ENCODE measurements around the gene PFDN1. TPM values are rescaled to one million over a fixed set of nuclear protein-coding genes. Genes with fewer than 3 reads are reported as not detected.

Gene PFDN1
- total RNA-seq, 1 experiment from 2014 or later = 71.9 TPM

GRCh38 chr5:140208065-140208464 lies 94.8 kb downstream of the PFDN1 start:
- intact Hi-C loops (cut with micrococcal nuclease; ENCODE audit: unreplicated experiment) = no loop called here
- no TSS peak for BruUV-seq (replicated peaks)
- CTCF ChIA-PET = no interaction called here

GRCh38 chr5:140207250-140207964 lies 95.5 kb downstream of the PFDN1 start:
- no TSS peak for BruUV-seq (replicated peaks)
- H3K36me3 Mint-ChIP-seq (ENCODE audit: insufficient read depth, unreplicated experiment) = no peaks in the 10 kb centered on the region

More at GRCh38 chr5:140208065-140208464, 94.8 kb downstream of the PFDN1 start:
- Mint-ChIP-seq H3K36me3 (ENCODE audit: insufficient read depth, unreplicated experiment) (no peaks in the 10 kb centered on the region), H3K9me3 (ENCODE audit: low read depth, unreplicated experiment) (no peaks in the 10 kb centered on the region), H3K27me3 (ENCODE audit: unreplicated experiment) (no peaks in the 10 kb centered on the region), H3K4me3 (ENCODE audit: low read depth, unreplicated experiment) (no peak overlapping the region), H3K4me1 (ENCODE audit: low read depth, unreplicated experiment) (peaks cover 21% of the 10 kb centered on the region), H3K27ac (ENCODE audit: unreplicated experiment) (peak overlapping the region; percentile 9)
- no peak for DNase-seq
- TF ChIP-seq CTCF (IDR thresholded peaks at IDR 0.05; ENCODE audit: unreplicated experiment) = no peak

GRCh38 chr5:140205952-140206351 lies 96.9 kb downstream of the PFDN1 start:
- Mint-ChIP-seq H3K27me3 (ENCODE audit: unreplicated experiment) (no peaks in the 10 kb centered on the region), H3K4me1 (ENCODE audit: low read depth, unreplicated experiment) (peaks cover 31% of the 10 kb centered on the region), H3K9me3 (ENCODE audit: low read depth, unreplicated experiment) (no peaks in the 10 kb centered on the region), H3K36me3 (ENCODE audit: insufficient read depth, unreplicated experiment) (peaks cover under 1% of the 10 kb centered on the region), H3K4me3 (ENCODE audit: low read depth, unreplicated experiment) (no peak overlapping the region), H3K27ac (ENCODE audit: unreplicated experiment) (no peak overlapping the region)
- no peak for TF ChIP-seq CTCF (IDR thresholded peaks at IDR 0.05; ENCODE audit: unreplicated experiment)
- CTCF ChIA-PET = interaction anchor here (0.6 to 1.3 kb wide), 4 partner anchors 11 to 456 kb away, joined by 3 read pairs; no protein-coding TSS in a partner anchor
- intact Hi-C loops (cut with micrococcal nuclease; ENCODE audit: unreplicated experiment) = no loop called here
- BruUV-seq (replicated peaks) = no TSS peak
- no peak for DNase-seq

More at GRCh38 chr5:140207250-140207964, 95.5 kb downstream of the PFDN1 start:
- Mint-ChIP-seq H3K27ac (ENCODE audit: unreplicated experiment) (peak overlapping the region; percentile 9), H3K27me3 (ENCODE audit: unreplicated experiment) (no peaks in the 10 kb centered on the region), H3K4me3 (ENCODE audit: low read depth, unreplicated experiment) (no peak overlapping the region), H3K4me1 (ENCODE audit: low read depth, unreplicated experiment) (peaks cover 21% of the 10 kb centered on the region), H3K9me3 (ENCODE audit: low read depth, unreplicated experiment) (no peaks in the 10 kb centered on the region)
- TF ChIP-seq CTCF (IDR thresholded peaks at IDR 0.05; ENCODE audit: unreplicated experiment) = no peak
- peak; percentile 36 for DNase-seq
- intact Hi-C loops (cut with micrococcal nuclease; ENCODE audit: unreplicated experiment) = no loop called here
- CTCF ChIA-PET = interaction anchor here (0.9 kb wide), 1 partner anchor 22 kb away, joined by 3 read pairs; no protein-coding TSS in a partner anchor

GRCh38 chr5:140205216-140205615 lies 97.7 kb downstream of the PFDN1 start:
- Mint-ChIP-seq H3K36me3 (ENCODE audit: insufficient read depth, unreplicated experiment) (peaks cover 6% of the 10 kb centered on the region), H3K27ac (ENCODE audit: unreplicated experiment) (no peak overlapping the region), H3K4me1 (ENCODE audit: low read depth, unreplicated experiment) (peaks cover 38% of the 10 kb centered on the region), H3K4me3 (ENCODE audit: low read depth, unreplicated experiment) (no peak overlapping the region), H3K9me3 (ENCODE audit: low read depth, unreplicated experiment) (no peaks in the 10 kb centered on the region), H3K27me3 (ENCODE audit: unreplicated experiment) (no peaks in the 10 kb centered on the region)
- CTCF ChIA-PET = interaction anchor here (0.6 to 1.3 kb wide), 2 partner anchors 11 to 455 kb away, joined by 3 read pairs; no protein-coding TSS in a partner anchor
- intact Hi-C loops (cut with micrococcal nuclease; ENCODE audit: unreplicated experiment) = no loop called here
- DNase-seq = no peak
- no peak for TF ChIP-seq CTCF (IDR thresholded peaks at IDR 0.05; ENCODE audit: unreplicated experiment)
- no TSS peak for BruUV-seq (replicated peaks)

All from Calu3 (cell line).